Chondrocyte (in vitro differentiated cells): ENCODE measurements around the gene SPTB. TPM values are rescaled to one million over a fixed set of nuclear protein-coding genes. Genes with fewer than 3 reads are reported as not detected.
"Not testable (repeated sequence)": the region's sequence is repeated elsewhere in the genome, so short reads cannot be mapped to it uniquely, and the experiment has no call there.

Source experiments
- DNase-seq: peaks from one replicate; pipeline ENCODE4 v3.0.0; 2021; ENCODE audit warnings: mixed read lengths, low spot score
- H3K27ac Mint-ChIP-seq: one replicate; pipeline ENCODE4 v1.8.0; 2021; ENCODE audit warnings: mild to moderate bottlenecking, moderate library complexity, mixed read lengths; ENCODE audit not compliant: unreplicated experiment
- H3K27me3 Mint-ChIP-seq: 2 replicates; pipeline ENCODE4 v1.8.0; 2021; ENCODE audit warnings: low read depth, mixed read lengths
- H3K36me3 Mint-ChIP-seq: 2 replicates; pipeline ENCODE4 v1.8.0; 2021; ENCODE audit warnings: low read depth, mixed read lengths
- H3K4me1 Mint-ChIP-seq: 2 replicates; pipeline ENCODE4 v1.8.0; 2021; ENCODE audit warnings: low read depth, mild to moderate bottlenecking, mixed read lengths
- H3K4me3 Mint-ChIP-seq: one replicate; pipeline ENCODE4 v1.8.0; 2021; ENCODE audit warnings: mild to moderate bottlenecking, moderate library complexity, mixed read lengths; ENCODE audit not compliant: unreplicated experiment
- H3K9me3 Mint-ChIP-seq: 2 replicates; pipeline ENCODE4 v1.8.0; 2021; ENCODE audit warnings: low read depth, mixed read lengths
- CTCF ChIP-seq: fragments of 200-600 bp; sonication (generic); IDR thresholded peaks from 2 replicates; pipeline ENCODE4 v1.5.0; 2021; ENCODE audit warnings: antibody characterized with exemption, mild to moderate bottlenecking, moderate library complexity
- total RNA-seq: library from RNA; stranded (reverse); gene quantifications from 3 replicates; pipeline ENCODE4 v1.2.1, GENCODE V29; 2021

The SPTB gene
- total RNA-seq, 1 donor from 2014 or later, result 7.2 TPM

- H3K27ac Mint-ChIP-seq, result peak overlapping the region; percentile 99
- peaks cover 3% of the 10 kb centered on the region for H3K9me3 Mint-ChIP-seq
- no peak for TF ChIP-seq CTCF
- no peak for DNase-seq
- peaks cover 5% of the 10 kb centered on the region for H3K36me3 Mint-ChIP-seq
- H3K27me3 Mint-ChIP-seq, result no peaks in the 10 kb centered on the region
- peak overlapping the region; percentile 84 for H3K4me3 Mint-ChIP-seq
- H3K4me1 Mint-ChIP-seq, result peaks cover 65% of the 10 kb centered on the region
Observed at GRCh38 chr14:64915797-64916196, 36.1 kb upstream of the SPTB start.

- peaks cover 2% of the 10 kb centered on the region for H3K27me3 Mint-ChIP-seq
- H3K4me3 Mint-ChIP-seq, result peak overlapping the region; percentile 84
- peaks cover 57% of the 10 kb centered on the region for H3K4me1 Mint-ChIP-seq
- peaks cover 3% of the 10 kb centered on the region for H3K9me3 Mint-ChIP-seq
- H3K36me3 Mint-ChIP-seq, result peaks cover 5% of the 10 kb centered on the region
- no peak for DNase-seq
- TF ChIP-seq CTCF, result no peak
- H3K27ac Mint-ChIP-seq, result peak overlapping the region; percentile 99
Observed at GRCh38 chr14:64915029-64915424, 35.3 kb upstream of the SPTB start.

- TF ChIP-seq CTCF, result no peak
- H3K4me1 Mint-ChIP-seq, result peaks cover 51% of the 10 kb centered on the region
- peak within 1 kb of the TSS; percentile 84 for H3K4me3 Mint-ChIP-seq
- peaks cover 5% of the 10 kb centered on the region for H3K36me3 Mint-ChIP-seq
- peak; percentile 99 for DNase-seq
- peaks cover 2% of the 10 kb centered on the region for H3K27me3 Mint-ChIP-seq
- peak within 1 kb of the TSS; percentile 99 for H3K27ac Mint-ChIP-seq
- H3K9me3 Mint-ChIP-seq, result peaks cover 3% of the 10 kb centered on the region
Observed at GRCh38 chr14:64914237-64915028, 34.7 kb upstream of the SPTB start, which contains the start of gene CHURC1. Gene CHURC1 (plus strand): TSS chr14:64914455. CDS start chr14:64914496, 41 bp downstream.

- H3K27me3 Mint-ChIP-seq, DNase-seq, H3K36me3 Mint-ChIP-seq, H3K9me3 Mint-ChIP-seq: not testable (repeated sequence)
- Mint-ChIP-seq H3K27ac (peak overlapping the region; percentile 99), H3K4me3 (peak overlapping the region; percentile 84), H3K4me1 (peaks cover 44% of the 10 kb centered on the region)
Observed at GRCh38 chr14:64913477-64913876, 33.8 kb upstream of the SPTB start.

- H3K9me3 Mint-ChIP-seq, result no peaks in the 10 kb centered on the region
- peaks cover 2% of the 10 kb centered on the region for H3K27me3 Mint-ChIP-seq
- H3K36me3 Mint-ChIP-seq, result peaks cover 2% of the 10 kb centered on the region
- DNase-seq, result no peak
- H3K4me3 Mint-ChIP-seq, result no peak overlapping the region
- peaks cover 33% of the 10 kb centered on the region for H3K4me1 Mint-ChIP-seq
- H3K27ac Mint-ChIP-seq, result peak overlapping the region; percentile 12
- no peak for TF ChIP-seq CTCF
Observed at GRCh38 chr14:64912261-64912660, 32.6 kb upstream of the SPTB start.
